HG02642 (cell line): ENCODE measurements around the gene C19orf25.

Source experiments
- ATAC-seq: cut with Tn5 transposase; IDR thresholded peaks from one replicate; pipeline ENCODE4 v1.9.1; 2021; ENCODE audit warnings: mild to moderate bottlenecking; ENCODE audit not compliant: unreplicated experiment, poor library complexity

Gene C19orf25

GRCh38 chr19:1435378-1435989, 43.5 kb downstream of the C19orf25 start:
- ATAC-seq: no peak

DNA sequence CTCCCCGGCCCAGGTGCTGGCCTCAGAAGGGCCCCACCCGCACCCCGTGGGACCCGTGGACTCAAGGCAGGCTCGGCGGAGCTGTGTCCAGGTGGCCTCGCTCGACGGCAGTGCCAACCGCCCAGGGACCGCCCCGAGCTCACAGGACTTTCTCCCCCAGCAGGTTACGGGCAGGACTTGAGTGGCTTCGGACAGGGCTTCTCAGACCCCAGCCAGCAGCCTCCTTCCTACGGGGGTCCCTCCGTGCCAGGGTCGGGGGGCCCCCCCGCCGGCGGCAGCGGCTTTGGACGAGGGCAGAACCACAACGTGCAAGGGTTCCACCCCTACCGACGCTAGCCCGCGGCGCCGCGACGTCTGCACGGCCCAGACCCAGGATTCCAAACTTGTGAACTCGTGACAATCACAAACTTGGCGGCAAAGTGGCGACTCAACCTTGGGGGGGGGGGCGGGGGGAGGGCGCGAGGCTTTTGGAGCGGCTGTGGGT, 44.4 kb downstream of the C19orf25 start:
- no peak for ATAC-seq

DNA sequence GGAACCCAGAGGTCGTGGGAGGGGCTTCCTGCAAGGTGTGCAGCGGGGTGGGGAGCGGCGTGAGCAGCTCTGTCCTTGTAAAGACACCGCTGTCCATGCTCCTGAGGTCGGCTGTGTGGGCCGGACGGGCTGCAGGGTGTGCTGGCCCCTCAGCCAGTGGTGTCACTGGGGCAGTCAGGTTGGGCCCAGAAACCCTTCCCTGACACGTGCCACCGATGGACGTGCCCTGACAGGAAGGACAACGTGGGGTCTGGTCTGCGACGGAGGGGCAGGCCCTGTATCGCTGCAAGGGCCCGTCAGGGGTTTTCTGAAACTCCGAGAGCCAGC, 45.0 kb downstream of the C19orf25 start:
- ATAC-seq: no peak

DNA sequence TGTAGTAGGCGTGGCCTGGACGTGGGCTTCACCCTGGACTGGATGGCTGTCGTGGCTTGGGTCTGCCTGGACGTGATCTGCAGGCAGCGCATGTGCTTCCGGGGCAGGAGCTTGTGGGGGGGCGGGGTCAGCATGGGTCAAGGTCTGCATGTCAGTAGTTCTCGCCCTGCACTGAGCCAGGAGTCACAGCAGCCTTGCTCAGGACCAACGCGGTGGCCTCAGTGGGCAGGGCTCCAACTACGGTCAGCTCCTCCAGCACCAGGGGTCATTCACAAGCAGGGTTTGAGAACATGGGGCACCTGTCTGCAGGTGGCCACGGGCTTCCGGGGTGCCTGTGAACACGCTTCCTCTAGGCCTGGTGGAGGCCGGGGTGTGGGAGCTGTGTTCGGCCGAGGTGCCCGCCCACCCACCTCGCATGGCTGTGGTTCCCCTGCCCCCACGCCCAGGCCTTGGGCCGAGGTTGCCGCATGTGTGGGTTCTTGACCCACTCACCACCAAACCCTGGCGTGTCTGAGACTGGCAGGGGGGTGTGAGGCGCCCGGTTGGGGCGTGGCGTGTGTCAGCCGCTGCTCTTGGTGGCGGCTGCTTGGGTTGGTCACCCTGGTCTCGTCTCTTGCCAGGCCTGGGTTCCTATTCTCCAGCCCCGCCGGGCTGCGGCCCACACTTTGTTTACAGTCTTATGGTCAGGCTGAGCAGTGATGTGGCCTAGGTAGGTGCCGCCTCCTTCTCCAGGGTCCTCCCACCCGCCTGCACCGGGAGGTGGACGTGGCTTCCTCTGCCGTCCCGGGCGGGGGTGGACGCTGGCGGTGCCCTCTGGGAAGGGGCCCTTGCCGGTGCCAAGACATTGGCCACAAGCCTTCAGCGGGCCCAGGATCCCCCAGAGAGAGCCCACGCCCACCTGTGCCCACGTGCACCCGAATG, 45.6 kb downstream of the C19orf25 start:
- ATAC-seq: no peak

- no peak for ATAC-seq
Measured at GRCh38 chr19:1432507-1432887, 46.5 kb downstream of the C19orf25 start.

DNA sequence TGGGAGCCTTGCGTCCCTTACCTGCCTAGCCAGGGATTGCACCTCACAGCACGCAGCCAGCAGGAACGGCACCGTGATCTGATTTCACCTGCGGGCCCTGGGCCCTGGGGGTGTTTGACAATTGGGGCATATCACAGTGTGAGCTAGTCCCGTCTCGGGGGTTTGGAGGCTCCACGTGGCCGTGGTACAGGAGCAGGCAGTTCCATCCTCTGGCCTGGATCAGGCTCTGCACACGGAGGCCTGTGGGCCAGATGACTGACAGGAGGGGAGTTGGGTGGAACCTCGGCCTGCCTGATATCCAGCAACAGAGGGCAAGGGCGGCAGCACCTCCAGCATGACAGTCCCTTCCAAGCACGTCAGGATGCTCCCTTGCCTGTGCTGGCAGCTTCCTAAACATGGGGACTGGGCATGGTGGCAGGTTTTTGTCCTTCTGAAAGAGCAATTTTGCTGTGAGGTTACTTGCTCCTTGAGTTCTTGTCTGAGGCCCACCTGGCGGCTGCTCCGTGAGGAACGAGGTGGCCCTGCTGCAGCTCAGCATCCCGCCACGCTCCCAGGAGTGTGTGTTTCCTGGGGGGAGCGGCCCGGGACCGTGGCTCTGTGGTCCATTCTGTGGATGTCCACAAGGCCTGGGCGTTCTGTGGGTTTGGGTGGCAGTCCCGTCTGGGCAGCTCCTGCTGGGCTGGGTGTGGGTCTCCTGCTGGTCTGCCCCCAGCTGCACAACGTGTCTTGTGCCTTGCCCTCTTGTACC, 47.1 kb downstream of the C19orf25 start:
- no peak for ATAC-seq

- no peak for ATAC-seq
Measured at GRCh38 chr19:1430246-1430645, 48.8 kb downstream of the C19orf25 start.

- no peak for ATAC-seq
Measured at GRCh38 chr19:1429750-1430149, 49.3 kb downstream of the C19orf25 start.

- ATAC-seq: no peak
Measured at GRCh38 chr19:1428738-1429391, 50.1 kb downstream of the C19orf25 start.

GRCh38 chr19:1427221-1427920, 51.6 kb downstream of the C19orf25 start:
- ATAC-seq: no peak

DNA sequence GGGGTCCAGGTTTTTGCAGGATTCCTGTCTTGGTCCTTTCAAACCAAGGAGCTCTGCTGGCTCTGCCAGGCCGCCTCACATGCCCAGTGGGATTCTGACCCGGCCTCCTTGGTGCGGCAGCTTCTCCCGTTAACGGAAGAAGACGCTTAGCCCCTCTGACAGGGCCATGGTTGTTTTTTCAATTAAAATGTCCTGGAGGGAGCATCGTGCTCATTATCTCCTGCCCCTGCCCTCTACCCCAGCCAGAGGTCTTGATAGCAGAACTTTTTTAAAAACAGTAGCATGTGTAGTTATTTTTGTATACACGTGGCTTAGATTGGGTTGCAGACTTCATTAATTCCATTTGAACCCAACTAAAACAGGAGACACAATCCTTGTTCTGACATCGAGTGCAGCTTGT, 52.3 kb downstream of the C19orf25 start:
- no peak for ATAC-seq

DNA sequence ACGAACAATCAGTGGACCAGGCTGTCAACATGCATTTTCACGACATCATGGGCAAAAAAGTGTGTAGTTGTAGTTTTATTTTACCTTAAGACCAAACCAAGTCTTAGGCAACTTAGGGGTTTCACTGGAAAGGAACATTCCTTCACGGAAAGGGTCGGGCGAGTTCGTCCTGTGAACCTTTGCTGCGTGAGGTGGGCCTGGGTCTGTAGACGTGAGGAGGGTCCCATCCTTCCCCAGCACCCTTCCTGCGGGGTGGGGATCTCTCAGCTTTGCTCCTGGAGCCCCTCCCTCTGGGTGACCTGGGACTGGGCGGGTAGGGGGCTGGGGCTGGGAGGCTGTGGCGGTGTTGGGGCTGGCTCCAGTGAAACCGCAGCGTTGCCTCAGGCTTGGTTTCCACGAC, 53.1 kb downstream of the C19orf25 start:
- ATAC-seq: no peak

DNA sequence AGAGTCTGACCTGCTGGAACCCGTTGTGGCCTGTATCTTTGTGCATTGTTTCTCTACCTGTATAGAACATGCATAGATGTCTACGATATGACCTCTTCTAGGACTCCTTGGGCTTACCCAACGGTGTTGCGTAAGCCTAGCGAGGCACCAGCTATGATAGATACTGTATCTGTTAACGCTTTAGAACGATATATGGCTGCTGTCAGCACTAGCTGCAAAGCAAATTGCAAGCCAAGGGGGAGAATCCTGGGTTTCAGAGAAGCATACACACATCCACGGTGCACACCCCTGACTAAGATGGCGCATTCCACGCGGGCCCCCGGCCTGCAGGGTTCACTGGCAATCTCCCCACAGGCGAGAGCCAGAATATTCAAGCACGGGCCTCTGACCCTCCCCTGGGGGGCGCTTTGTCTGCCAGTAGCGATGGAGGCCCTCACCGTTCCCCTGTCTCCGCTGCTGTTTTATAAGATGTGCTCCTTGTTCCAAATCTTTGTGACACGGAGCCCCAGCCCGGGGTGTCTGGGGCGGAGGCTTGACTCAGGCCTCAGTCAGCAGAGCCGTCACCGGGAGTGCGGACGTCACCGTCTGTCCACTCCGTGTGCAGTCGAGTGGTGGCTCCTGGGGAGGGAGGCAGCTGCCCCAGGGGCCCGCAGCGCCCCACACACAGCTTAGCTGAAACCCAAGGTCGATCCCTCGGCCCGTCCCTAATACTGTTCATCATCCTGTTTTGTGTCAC, 53.7 kb downstream of the C19orf25 start:
- ATAC-seq: no peak

GRCh38 chr19:1424192-1424955, 54.6 kb downstream of the C19orf25 start:
- no peak for ATAC-seq

DNA sequence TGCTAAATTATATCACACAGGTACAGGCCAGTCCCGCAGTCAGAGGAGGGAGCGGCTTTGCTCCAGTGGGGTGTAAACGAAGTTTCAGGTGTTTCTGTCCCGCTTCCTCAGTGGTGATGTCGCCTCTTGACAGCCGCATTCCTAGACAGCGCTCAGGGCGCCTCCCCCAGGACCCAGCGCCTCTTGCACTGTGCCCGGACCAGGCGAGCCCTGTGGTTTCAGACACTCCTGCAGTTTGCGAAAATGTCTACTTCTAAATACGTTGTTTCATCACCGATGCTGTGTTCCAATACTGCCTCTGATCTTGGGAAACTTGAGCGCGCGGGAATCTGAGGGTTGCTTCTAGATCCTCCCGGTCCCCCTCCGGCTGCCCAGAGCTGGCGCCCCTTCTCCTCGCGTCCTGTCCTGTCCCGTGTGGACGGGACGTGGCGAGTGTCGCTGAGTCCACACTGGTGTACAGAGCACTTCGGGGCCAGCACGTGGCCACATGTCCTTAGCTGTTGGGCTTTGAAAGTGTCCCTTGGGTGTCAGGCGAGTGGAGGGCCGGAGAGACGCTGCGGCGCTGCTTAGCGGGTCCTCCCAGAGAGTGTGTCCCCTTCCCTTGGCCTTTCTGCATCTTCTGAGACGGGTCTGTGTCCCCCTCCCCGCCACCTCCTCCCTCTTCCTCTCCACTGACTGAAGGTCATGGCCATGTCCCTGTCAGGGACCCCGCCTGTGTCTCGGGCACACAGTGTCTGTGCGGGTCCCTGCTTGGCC, 55.4 kb downstream of the C19orf25 start:
- ATAC-seq: no peak
